Activated CD4-positive, CD25-positive, alpha-beta regulatory T cell (primary cell): ENCODE measurements around the gene SLC25A45.

Source experiments
- DNase-seq, 4 experiments: peaks; one replicate each; lab custom pipeline; 2025; lab: John Stamatoyannopoulos, UW

The SLC25A45 gene, protein sequence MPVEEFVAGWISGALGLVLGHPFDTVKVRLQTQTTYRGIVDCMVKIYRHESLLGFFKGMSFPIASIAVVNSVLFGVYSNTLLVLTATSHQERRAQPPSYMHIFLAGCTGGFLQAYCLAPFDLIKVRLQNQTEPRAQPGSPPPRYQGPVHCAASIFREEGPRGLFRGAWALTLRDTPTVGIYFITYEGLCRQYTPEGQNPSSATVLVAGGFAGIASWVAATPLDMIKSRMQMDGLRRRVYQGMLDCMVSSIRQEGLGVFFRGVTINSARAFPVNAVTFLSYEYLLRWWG

DNA sequence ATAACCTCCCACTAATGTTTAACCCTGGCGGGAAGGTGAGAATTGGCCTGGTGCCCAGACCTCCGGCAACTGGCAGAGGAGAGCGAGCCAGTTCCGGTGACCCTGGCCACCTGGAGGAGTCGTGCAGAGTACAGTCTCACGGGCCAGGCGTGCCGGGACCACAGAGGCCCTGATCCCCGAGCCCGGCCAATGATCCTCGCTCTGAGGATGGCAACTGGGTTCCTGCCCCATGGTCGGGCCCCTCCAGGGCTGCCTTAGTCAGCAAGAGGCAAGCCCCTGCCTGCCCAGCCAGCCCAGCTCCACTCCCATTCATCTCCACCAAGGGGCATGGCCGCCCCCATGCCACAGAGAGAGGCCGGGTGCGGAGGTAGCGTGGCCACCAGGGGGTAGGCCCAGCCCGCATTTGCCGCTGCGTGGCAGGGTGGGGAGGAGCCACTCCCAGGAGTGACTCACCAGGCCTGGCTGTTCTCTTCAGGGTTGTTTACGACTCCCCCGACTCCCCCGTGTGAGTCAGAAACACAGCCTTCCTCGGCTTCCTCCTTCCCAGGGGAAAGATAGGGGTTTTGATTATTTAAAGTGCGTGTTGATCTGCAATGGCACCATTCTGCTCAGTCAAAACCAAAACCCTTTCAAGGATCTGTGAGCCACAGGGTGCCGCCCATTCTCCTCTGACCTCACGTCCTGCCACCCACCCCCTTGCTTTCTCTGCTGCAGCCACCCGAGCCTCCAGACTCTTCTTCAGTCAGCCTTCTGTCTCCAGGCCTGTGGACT lies at the start of gene SLC25A45:
TSS of gene SLC25A45 (minus strand) at position 614 of the 771 bp plus-strand sequence. CDS start 695 bp downstream, outside the sequence.
- peak; percentile 79 to 87 (median 84) for DNase-seq

DNA sequence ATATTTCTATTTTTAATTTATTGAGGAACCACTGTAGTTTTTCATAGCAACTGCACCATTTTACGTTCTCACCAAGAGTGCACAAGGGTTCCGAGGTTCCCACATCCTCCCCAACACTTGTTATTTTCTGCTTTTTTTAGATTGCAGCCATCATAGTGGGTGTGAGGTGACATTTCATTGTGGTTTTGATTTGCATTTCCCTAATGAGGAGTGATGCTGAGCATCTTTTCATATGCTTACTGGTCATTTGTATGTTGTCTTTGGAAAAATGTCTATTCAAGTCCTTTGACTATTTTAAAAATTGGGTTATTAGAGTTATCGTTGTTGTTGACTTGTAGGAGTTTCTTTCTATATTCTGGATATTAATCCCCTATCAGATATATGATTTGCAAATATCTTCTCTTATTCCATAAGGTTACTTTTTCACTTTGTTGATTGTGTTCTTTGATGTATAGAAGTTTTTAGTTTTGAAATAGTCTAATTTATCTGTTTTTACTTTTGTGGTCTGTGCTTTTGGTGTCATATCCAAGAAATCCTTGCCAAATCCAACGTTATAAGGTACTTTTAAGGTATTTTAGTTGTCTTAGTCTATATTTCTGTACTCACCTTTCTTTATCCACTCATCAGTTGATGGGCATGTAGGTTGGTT lies 49.1 kb upstream of the SLC25A45 start:
- DNase-seq: no peak

DNA sequence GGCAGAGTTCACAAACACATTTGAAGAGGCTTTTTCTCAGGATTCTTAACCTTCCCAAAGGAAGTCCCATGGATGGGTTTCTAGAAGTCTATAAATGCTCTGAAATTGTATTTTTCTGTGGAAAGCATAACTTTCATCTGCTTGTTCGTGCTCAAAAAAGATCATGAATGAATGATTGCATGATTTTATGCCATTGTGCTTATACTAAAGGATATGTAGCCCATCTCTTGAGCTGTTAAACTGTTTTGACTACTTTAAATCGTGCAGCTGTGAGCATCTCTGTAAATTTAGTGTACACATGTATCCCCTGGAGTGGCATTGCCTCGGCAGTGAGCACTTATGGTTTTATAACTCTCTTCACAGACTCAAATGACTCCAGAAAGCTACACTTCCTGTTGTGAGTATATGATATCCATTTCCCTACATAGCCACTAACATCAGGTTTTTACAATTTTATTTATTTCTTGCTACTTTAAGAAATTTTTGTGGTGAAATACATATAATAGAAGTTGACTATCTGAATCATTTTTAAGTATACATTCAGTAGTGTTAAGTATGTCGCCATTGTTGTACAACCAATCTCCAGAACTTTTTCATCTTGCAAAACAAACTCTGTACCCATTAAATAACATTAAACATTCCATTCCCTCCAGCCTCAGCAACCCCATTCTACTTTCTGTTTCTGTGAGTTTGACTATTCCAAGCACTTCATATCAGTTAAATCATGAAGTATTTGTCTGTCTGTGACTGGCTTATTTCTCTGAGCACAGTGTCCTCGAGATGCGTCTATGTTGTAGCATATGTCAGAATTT lies 48.2 kb upstream of the SLC25A45 start:
- DNase-seq: no peak

DNA sequence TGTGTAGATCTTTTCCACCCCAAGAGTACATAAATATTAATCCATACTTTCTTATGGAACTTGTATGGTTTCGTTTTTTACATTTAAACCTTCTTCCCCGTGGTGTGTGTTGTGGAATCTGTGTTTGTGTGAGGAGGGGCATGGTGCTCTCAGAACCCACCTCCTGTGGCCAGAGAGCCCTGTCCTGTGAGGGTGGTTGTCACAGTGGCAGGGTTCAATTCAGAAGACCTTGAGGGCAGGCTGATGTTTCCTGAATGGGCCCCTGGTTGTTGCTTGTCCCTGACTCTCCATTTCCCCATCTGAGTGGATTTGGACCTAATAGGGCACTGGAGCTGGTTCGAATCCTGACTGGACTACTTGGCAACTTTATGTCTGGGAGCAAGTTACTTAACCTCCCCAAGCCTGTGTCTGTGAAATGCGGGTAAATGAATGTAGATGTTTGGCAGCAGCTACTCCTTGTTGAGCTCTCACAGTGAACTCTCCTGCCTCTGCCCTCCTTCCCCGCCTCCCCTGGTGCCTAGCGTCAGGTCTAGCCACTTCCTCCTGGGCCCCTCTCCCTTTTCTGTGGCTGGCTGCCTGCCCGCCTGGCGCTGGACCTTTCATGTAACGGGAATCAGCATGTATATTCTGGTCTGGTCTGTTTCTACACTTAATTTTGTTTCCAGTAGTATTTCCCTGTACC lies 47.4 kb upstream of the SLC25A45 start:
- no peak for DNase-seq

DNA sequence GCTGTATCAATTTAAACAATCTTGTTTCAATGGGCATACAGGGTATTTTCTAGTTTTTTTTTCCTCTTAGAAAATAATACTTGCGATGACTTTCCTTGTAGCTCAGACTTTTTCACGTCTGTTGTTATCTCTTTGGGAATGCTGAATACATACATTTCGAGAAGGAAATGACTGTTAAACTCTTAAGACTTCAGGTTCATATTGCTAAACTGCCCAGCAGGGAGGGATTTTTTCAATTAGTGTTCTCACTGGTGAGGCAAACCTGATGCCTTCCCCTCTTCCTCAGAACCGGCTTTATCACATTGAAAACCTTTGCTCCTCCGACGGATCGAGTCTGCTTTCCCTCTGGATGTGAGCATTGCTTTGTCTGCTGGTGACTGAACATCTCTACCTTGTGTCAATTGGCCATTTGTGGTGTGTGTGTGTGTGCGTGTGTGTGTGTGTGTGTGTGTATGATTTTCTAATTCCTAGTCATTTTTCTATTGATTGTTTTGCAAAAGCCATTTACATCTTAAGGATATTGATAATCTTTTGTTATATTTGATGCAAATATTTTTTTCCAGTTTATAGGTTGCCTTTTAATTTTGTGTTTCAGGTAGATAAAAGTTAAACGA lies 46.7 kb upstream of the SLC25A45 start:
- no peak for DNase-seq

DNA sequence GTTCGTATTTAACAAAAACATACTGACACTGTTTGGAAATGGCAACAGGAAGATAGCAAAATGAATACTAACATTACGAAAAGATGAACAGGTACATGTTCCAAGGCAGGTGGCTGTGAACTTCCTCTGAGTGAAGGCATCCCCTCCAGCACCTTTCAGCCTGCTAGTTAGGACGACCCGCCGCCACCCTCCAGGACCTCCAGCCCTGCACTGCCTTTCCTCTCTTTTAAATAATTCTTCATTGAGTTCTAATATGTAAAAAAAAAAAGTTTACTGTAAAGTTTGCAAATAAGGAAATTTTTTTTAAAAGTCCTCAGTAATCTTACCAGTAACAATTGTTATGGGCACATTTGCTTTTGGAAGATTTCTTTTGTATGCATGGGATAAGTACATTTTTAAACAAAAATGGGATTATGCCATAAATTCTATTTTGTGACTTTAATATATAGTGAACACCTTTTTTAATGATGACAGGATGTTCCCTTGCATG lies 46.2 kb upstream of the SLC25A45 start:
- DNase-seq: no peak

DNA sequence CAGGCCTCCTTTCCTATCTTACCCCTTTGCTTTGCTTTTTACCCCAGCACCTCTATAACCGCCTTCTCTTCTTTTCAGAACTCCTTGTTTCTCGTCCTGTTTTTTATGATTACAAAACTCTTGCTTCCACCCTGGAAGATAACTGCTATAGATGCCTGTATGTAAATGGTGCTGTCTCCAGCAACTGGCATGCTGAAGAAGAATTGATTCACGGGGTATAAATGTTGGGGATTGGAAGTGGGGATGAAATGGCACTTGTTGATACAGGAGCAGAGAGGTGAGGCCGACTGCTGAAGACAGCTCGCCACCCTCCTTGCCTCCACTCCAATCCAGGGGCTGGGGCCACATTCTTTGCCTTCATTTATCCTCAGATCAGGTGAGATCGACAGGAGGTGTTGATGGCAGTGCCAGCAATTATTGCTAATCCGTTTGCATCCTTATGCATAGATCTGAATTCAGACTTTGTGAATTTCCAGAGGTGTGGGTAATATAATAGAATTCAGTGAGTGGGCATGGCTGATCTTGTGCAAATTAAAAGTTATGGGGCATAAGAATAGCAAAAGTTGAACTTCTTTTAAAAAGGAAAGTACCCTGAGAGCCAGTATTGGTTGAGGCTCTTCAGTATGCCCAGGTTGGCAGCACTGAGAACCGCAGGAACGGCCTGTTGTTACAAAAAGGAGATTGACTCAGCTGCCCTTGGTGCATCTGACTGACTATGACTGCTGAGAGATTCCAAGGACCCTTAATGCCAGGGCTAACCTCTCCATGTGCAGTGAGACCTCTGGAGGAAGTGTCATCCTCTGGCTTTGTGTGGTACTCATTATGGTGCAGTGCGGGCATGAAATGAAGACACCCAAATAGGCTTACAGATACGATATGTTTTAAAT lies 45.5 kb upstream of the SLC25A45 start:
- no peak for DNase-seq

DNA sequence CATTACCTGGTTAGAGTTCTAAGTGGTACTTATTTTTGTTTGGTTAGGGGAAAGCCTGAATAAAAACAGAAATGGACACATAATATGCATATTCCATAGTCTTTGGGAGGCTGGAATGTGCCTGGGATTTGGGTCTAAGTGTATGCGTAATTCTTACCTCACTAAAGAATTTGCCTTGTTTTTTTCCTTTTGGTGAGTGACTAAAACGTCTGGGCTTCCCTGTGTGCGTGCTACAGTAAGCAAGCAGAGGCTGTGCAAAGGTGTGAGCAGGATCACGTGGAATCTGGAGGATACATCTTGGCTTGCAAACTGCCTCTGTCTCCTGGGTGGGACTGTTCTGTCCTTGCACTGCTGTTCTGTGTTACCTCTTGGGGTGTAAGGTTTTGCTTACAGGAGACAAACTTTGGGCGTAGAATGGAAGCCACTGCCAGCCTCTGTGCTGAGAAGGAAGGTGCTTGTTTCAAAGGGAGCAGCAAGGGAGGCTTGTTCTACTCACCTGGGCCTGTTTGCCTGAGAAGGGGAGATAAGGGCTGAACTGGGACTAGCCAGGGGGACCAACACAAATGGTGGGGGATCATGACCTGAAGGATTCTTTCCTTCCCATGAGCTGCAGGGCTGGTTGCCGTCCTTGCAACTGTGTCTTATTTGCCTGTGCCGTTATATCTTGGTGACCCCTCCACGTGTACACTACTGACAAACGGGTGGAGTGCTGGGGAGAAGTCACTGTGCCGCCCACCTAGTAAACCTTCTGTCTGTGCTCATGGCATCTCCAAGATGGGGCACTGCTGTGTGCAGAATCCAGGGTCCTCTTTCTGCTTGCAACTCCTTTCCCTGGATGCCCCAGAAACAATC lies 44.6 kb upstream of the SLC25A45 start:
- DNase-seq: no peak

DNA sequence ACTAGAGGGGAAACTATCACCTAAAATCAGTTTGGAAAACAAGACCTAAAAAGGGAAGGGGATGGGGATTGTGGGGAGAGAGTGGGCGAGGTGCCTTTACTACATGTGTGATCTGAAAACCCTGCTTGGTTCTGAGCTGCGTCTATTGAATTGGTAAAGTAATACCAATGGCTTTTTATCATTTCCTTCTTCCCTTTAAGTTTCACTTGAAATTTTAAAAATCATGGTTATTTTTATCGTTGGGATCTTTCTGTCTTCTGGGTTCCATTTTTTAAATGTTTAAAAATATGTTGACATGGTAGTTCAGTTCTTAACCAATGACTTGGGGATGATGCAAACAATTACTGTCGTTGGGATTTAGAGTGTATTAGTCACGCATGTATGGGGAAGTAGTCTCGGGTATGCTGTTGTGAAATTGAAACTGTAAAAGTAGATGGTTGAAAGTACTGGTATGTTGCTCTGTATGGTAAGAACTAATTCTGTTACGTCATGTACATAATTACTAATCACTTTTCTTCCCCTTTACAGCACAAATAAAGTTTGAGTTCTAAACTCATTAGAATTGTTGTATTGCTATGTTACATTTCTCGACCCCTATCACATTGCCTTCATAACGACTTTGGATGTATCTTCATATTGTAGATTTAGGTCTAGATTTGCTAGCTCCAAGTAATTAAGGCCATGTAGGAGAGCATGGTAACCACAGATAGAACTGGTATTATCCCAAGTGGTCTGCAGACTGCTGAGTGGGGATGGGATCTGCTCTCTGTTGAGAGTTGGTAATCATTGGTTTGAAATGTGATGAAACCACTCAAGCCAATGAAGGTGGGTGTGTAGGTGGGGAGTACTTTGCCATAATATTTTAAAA lies 43.8 kb upstream of the SLC25A45 start:
- no peak for DNase-seq

DNA sequence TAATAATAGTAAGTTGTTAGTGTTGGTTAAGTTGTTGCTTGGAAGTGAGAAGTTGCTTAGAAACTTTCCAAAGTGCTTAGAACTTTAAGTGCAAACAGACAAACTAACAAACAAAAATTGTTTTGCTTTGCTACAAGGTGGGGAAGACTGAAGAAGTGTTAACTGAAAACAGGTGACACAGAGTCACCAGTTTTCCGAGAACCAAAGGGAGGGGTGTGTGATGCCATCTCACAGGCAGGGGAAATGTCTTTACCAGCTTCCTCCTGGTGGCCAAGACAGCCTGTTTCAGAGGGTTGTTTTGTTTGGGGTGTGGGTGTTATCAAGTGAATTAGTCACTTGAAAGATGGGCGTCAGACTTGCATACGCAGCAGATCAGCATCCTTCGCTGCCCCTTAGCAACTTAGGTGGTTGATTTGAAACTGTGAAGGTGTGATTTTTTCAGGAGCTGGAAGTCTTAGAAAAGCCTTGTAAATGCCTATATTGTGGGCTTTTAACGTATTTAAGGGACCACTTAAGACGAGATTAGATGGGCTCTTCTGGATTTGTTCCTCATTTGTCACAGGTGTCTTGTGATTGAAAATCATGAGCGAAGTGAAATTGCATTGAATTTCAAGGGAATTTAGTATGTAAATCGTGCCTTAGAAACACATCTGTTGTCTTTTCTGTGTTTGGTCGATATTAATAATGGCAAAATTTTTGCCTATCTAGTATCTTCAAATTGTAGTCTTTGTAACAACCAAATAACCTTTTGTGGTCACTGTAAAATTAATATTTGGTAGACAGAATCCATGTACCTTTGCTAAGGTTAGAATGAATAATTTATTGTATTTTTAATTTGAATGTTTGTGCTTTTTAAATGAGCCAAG lies 42.9 kb upstream of the SLC25A45 start:
- peak; percentile 46 to 74 (median 66) for DNase-seq

DNA sequence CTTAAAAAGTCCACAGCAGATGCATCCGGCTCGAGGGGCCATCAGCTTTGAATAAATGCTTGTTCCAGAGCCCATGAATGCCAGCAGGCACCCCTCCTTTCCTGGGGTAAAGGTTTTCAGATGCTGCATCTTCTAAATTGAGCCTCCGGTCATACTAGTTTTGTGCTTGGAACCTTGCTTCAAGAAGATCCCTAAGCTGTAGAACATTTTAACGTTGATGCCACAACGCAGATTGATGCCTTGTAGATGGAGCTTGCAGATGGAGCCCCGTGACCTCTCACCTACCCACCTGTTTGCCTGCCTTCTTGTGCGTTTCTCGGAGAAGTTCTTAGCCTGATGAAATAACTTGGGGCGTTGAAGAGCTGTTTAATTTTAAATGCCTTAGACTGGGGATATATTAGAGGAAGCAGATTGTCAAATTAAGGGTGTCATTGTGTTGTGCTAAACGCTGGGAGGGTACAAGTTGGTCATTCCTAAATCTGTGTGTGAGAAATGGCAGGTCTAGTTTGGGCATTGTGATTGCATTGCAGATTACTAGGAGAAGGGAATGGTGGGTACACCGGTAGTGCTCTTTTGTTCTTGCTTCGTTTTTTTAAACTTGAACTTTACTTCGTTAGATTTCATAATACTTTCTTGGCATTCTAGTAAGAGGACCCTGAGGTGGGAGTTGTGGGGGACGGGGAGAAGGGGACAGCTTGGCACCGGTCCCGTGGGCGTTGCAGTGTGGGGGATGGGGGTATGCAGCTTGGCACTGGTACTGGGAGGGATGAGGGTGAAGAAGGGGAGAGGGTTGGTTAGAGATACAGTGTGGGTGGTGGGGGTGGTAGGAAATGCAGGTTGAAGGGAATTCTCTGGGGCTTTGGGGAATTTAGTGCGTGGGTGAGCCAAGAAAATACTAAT lies 42.0 kb upstream of the SLC25A45 start:
- peak; percentile 31 to 45 (median 40) for DNase-seq

DNA sequence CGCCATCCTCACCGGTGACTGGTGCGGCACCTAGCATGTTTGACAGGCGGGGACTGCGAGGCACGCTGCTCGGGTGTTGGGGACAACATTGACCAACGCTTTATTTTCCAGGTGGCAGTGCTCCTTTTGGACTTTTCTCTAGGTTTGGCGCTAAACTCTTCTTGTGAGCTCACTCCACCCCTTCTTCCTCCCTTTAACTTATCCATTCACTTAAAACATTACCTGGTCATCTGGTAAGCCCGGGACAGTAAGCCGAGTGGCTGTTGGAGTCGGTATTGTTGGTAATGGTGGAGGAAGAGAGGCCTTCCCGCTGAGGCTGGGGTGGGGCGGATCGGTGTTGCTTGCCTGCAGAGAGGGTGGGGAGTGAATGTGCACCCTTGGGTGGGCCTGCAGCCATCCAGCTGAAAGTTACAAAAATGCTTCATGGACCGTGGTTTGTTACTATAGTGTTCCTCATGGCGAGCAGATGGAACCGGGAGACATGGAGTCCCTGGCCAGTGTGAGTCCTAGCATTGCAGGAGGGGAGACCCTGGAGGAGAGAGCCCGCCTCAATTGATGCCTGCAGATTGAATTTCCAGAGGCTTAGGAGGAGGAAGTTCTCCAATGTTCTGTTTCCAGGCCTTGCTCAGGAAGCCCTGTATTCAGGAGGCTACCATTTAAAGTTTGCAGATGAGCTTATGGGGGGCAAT lies 41.2 kb upstream of the SLC25A45 start:
- no peak for DNase-seq

DNA sequence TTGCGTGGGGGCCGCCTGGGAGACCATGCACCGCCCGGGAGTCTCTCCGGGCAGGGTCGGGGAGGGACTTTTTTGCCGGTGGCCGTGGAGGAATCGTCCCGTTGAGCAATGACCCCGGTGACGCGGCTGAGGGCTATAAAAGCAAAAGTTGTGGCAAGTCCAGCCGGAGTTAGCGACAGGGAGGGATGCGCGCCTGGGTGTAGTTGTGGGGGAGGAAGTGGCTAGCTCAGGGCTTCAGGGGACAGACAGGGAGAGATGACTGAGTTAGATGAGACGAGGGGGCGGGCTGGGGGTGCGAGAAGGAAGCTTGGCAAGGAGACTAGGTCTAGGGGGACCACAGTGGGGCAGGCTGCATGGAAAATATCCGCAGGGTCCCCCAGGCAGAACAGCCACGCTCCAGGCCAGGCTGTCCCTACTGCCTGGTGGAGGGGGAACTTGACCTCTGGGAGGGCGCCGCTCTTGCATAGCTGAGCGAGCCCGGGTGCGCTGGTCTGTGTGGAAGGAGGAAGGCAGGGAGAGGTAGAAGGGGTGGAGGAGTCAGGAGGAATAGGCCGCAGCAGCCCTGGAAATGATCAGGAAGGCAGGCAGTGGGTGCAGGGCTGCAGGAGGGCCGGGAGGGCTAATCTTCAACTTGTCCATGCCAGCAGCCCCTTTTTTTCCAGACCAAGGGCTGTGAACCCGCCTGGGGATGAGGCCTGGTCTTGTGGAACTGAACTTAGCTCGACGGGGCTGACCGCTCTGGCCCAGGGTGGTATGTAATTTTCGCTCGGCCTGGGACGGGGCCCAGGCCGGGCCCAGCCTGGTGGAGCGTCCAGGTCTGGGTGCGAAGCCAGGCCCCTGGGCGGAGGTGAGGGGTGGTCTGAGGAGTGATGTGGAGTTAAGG lies 40.4 kb upstream of the SLC25A45 start, which contains the start of gene NEAT1:
TSS of gene NEAT1 (plus strand) at position 166 of the 883 bp plus-strand sequence.
- peak; percentile 85 to 98 (median 90) for DNase-seq
